Skeletal muscle tissue (tissue), 4 donors: Measurements from ENCODE around the gene MOSMO. TPM values are rescaled to one million over a fixed set of nuclear protein-coding genes. Genes with fewer than 3 reads are reported as not detected.
"Not testable (repeated sequence)": the region's sequence is repeated elsewhere in the genome, so short reads cannot be mapped to it uniquely, and the experiment has no call there.

Source experiments
- H3K27ac ChIP-seq: one replicate; pipeline ENCODE4 v1.7.0; 2013; ENCODE audit warnings: mild to moderate bottlenecking, low read depth, low read length, inconsistent platforms
- H3K27me3 ChIP-seq, 3 donors: one replicate each; pipeline ENCODE4 v1.7.0; 2013; ENCODE audit warnings: low read length in 3 of 3; ENCODE audit not compliant: control insufficient read depth in 3 of 3, insufficient read depth in 3 of 3
- H3K36me3 ChIP-seq, 3 donors: one replicate each; pipeline ENCODE4 v1.7.0; 2013; ENCODE audit warnings: low read length in 3 of 3; ENCODE audit not compliant: control insufficient read depth in 3 of 3, insufficient read depth in 3 of 3
- H3K4me1 ChIP-seq, 3 donors: one replicate each; pipeline ENCODE4 v1.7.0; 2013; ENCODE audit warnings: low read length in 3 of 3, mild to moderate bottlenecking in 3 of 3; ENCODE audit not compliant: control insufficient read depth in 3 of 3, insufficient read depth in 3 of 3
- H3K4me3 ChIP-seq, 3 donors: one replicate each; pipeline ENCODE4 v1.7.0; 2013; ENCODE audit warnings: low read length in 3 of 3
- H3K9ac ChIP-seq, 3 donors: one replicate each; pipeline ENCODE4 v1.7.0; 2013; ENCODE audit warnings: low read length in 3 of 3, mild to moderate bottlenecking in 3 of 3, moderate library complexity in 2 of 3, low read depth in 1 of 3
- H3K9me3 ChIP-seq, 3 donors: one replicate each; pipeline ENCODE4 v1.7.0; 2013; ENCODE audit warnings: low read length in 3 of 3; ENCODE audit not compliant: control insufficient read depth in 3 of 3
- total RNA-seq: library from RNA; depleted of rRNA; stranded (reverse); fragments of >200 nt; gene quantifications from one replicate; pipeline ENCODE4 v1.2.3, GENCODE V29; 2014
- donor health status: Osteomylitis.

Gene MOSMO
- total RNA-seq, 1 donor from 2014 or later: 14.1 TPM

GRCh38 chr16:22030087-22030812 lies 22.3 kb downstream of the MOSMO start:
- no peak overlapping the region for H3K9ac ChIP-seq
- H3K4me3 ChIP-seq: no peak overlapping the region
- no peaks in the 10 kb centered on the region for H3K9me3 ChIP-seq
- no peak overlapping the region for H3K27ac ChIP-seq
- H3K4me1 ChIP-seq: no peaks in the 10 kb centered on the region
- H3K27me3 ChIP-seq: no peaks in the 10 kb centered on the region
- H3K36me3 ChIP-seq: no peaks in the 10 kb centered on the region

GRCh38 chr16:22031483-22032083 lies 23.7 kb downstream of the MOSMO start:
- Histone ChIP-seq H3K4me3 (no peak overlapping the region), H3K9ac (no peak overlapping the region), H3K27ac (no peak overlapping the region), H3K9me3 (no peaks in the 10 kb centered on the region), H3K27me3 (no peaks in the 10 kb centered on the region), H3K36me3 (no peaks in the 10 kb centered on the region), H3K4me1 (no peaks in the 10 kb centered on the region)

GRCh38 chr16:22034503-22034902 lies 26.6 kb downstream of the MOSMO start:
- H3K9ac ChIP-seq: no peak overlapping the region

GRCh38 chr16:22035153-22035552 lies 27.2 kb downstream of the MOSMO start:
- Histone ChIP-seq H3K36me3 (no peaks in the 10 kb centered on the region), H3K4me3 (no peak overlapping the region), H3K27ac (no peak overlapping the region), H3K9ac (no peak overlapping the region), H3K27me3 (no peaks in the 10 kb centered on the region), H3K9me3 (no peaks in the 10 kb centered on the region), H3K4me1 (no peaks in the 10 kb centered on the region)

More at GRCh38 chr16:22034503-22034902, 26.6 kb downstream of the MOSMO start:
- H3K9me3 ChIP-seq: no peaks in the 10 kb centered on the region
- H3K27ac ChIP-seq: no peak overlapping the region
- no peak overlapping the region for H3K4me3 ChIP-seq
- no peaks in the 10 kb centered on the region for H3K4me1 ChIP-seq
- no peaks in the 10 kb centered on the region for H3K36me3 ChIP-seq
- H3K27me3 ChIP-seq: no peaks in the 10 kb centered on the region

GRCh38 chr16:22043882-22044281 lies 36.0 kb downstream of the MOSMO start:
- H3K4me3 ChIP-seq, H3K36me3 ChIP-seq, H3K9me3 ChIP-seq, H3K4me1 ChIP-seq, H3K27me3 ChIP-seq, H3K27ac ChIP-seq, H3K9ac ChIP-seq: not testable (repeated sequence)

- not testable (repeated sequence) for H3K9me3 ChIP-seq, H3K36me3 ChIP-seq, H3K4me1 ChIP-seq, H3K27me3 ChIP-seq, H3K9ac ChIP-seq, H3K27ac ChIP-seq, H3K4me3 ChIP-seq
Measured at GRCh38 chr16:22045888-22046287, 38.0 kb downstream of the MOSMO start.

GRCh38 chr16:22050963-22051362 lies 43.1 kb downstream of the MOSMO start:
- H3K36me3 ChIP-seq: no peaks in the 10 kb centered on the region
- H3K9me3 ChIP-seq: no peaks in the 10 kb centered on the region
- no peaks in the 10 kb centered on the region for H3K4me1 ChIP-seq
- H3K27ac ChIP-seq: no peak overlapping the region
- no peaks in the 10 kb centered on the region for H3K27me3 ChIP-seq
- no peak overlapping the region for H3K4me3 ChIP-seq
- H3K9ac ChIP-seq: no peak overlapping the region

- H3K27ac ChIP-seq: no peak overlapping the region
- no peak overlapping the region for H3K9ac ChIP-seq
- H3K9me3 ChIP-seq: no peaks in the 10 kb centered on the region
- no peaks in the 10 kb centered on the region for H3K36me3 ChIP-seq
- no peaks in the 10 kb centered on the region for H3K27me3 ChIP-seq
- no peaks in the 10 kb centered on the region for H3K4me1 ChIP-seq
- H3K4me3 ChIP-seq: no peak overlapping the region
Measured at GRCh38 chr16:22052980-22053379, 45.1 kb downstream of the MOSMO start.

- Histone ChIP-seq H3K9ac (no peak overlapping the region), H3K36me3 (no peaks in the 10 kb centered on the region), H3K27me3 (no peaks in the 10 kb centered on the region), H3K9me3 (no peaks in the 10 kb centered on the region), H3K4me1 (no peaks in the 10 kb centered on the region), H3K27ac (no peak overlapping the region), H3K4me3 (no peak overlapping the region)
Measured at GRCh38 chr16:22053921-22054341, 46.0 kb downstream of the MOSMO start.

- H3K27me3 ChIP-seq: no peaks in the 10 kb centered on the region
- H3K9me3 ChIP-seq: no peaks in the 10 kb centered on the region
- H3K36me3 ChIP-seq: no peaks in the 10 kb centered on the region
- no peaks in the 10 kb centered on the region for H3K4me1 ChIP-seq
- H3K4me3 ChIP-seq: no peak overlapping the region
- no peak overlapping the region for H3K9ac ChIP-seq
- H3K27ac ChIP-seq: no peak overlapping the region
Measured at GRCh38 chr16:22054847-22055590, 47.1 kb downstream of the MOSMO start.
